Heart left ventricle (tissue), 13 donors: ENCODE data around the gene CFAP97D2.

Experiments
- POLR2A ChIP-seq, 2 donors: fragments of 450-650 bp; IDR thresholded peaks; one replicate each; pipeline ENCODE4 v1.6.1; 2017; ENCODE audit warnings: antibody characterized with exemption in 2 of 2, mild to moderate bottlenecking in 2 of 2, moderate library complexity in 2 of 2
- TF ChIP-seq, protein P1 (sequence below), 12 donors: fragments of 200-600 bp; sonication (generic) in 4 of 12; IDR thresholded peaks; one replicate each; pipeline versions ENCODE4 v1.5.0 to v1.8.0; 2018 to 2022; ENCODE audit warnings: antibody characterized with exemption in 12 of 12, mild to moderate bottlenecking in 5 of 12
- donor health status: ischemic (EF 13 %, LVEDD 7.1; RV severe dilation, severe dysfunction).
- donor health status: DM: no; HTN: yes; CAD: no.
- donor health status: DM: no; HTN: no; CAD: no.
- donor health status: ischemic (EF 25% LVEDD 6.9; RV normal size, moderate dysfunction).
- donor health status: ischemic (EF 25% LVEDD 5.7; RV mildly dilated, moderate dysfunction).
- donor health status: ischemic (EF 35%, LVEDD 5.7; RV mildly dilated, moderate dysfunction).
- donor health status: nonischemic (EF 11% LVEDD 7.7; RV severe dilation, severe dysfunction).
- donor health status: DM: yes; HTN: yes; CAD: no.
- donor health status: PGD.
- donor health status: ischemic (EF 29% LVEDD 5.4; RV normal size, mild dysfunction).
- donor health status: nonischemic (EF 23%, LVEDD 6.1; RV moderate dilation, normal function).

- TF ChIP-seq, protein P1, sequence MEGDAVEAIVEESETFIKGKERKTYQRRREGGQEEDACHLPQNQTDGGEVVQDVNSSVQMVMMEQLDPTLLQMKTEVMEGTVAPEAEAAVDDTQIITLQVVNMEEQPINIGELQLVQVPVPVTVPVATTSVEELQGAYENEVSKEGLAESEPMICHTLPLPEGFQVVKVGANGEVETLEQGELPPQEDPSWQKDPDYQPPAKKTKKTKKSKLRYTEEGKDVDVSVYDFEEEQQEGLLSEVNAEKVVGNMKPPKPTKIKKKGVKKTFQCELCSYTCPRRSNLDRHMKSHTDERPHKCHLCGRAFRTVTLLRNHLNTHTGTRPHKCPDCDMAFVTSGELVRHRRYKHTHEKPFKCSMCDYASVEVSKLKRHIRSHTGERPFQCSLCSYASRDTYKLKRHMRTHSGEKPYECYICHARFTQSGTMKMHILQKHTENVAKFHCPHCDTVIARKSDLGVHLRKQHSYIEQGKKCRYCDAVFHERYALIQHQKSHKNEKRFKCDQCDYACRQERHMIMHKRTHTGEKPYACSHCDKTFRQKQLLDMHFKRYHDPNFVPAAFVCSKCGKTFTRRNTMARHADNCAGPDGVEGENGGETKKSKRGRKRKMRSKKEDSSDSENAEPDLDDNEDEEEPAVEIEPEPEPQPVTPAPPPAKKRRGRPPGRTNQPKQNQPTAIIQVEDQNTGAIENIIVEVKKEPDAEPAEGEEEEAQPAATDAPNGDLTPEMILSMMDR (IDR thresholded peaks at IDR 0.05): no peak
- no peak for TF ChIP-seq POLR2A (IDR thresholded peaks at IDR 0.05)
These were observed 65.6 kb downstream of the CFAP97D2 start for GRCh38 chr13:114244637-114245036.
